IPS DF 6.9 (cell line): ENCODE results near the gene PHACTR3.

Experiments
- DNase-seq: peaks from one replicate; pipeline ENCODE4 v3.0.0-alpha.2; 2013; ENCODE audit warnings: low read depth, low spot score
- H3K27ac ChIP-seq: one replicate; pipeline ENCODE4 v1.5.1; 2013; ENCODE audit warnings: low read length, control low read depth
- H3K27me3 ChIP-seq: 2 replicates; pipeline ENCODE4 v1.6.1; 2013; ENCODE audit warnings: mild to moderate bottlenecking, low read length; ENCODE audit not compliant: control insufficient read depth, insufficient read depth
- H3K36me3 ChIP-seq: 2 replicates; pipeline ENCODE4 v1.6.1; 2013; ENCODE audit warnings: low read length; ENCODE audit not compliant: control insufficient read depth, insufficient read depth
- H3K4me1 ChIP-seq: 2 replicates; pipeline ENCODE4 v1.6.1; 2013; ENCODE audit warnings: low read length; ENCODE audit not compliant: control insufficient read depth, insufficient read depth
- H3K4me3 ChIP-seq: 2 replicates; pipeline ENCODE4 v1.5.1; 2013; ENCODE audit warnings: mild to moderate bottlenecking, low read length
- H3K9me3 ChIP-seq: 2 replicates; pipeline ENCODE4 v1.6.1; 2013; ENCODE audit warnings: low read length, inconsistent platforms; ENCODE audit not compliant: control insufficient read depth, insufficient read depth
- WGBS: extraction: QIAGEN DNeasy Blood & Tissue Kit; methylation state at CpG from one replicate; pipeline ENCODE4 v1.1.7; 2013; ENCODE audit warnings: mixed read lengths, missing lambda C conversion rate; ENCODE audit not compliant: insufficient read length, insufficient coverage; 5-methylcytosine and 5-hydroxymethylcytosine counted together

Gene PHACTR3

GRCh38 chr20:59742351-59743095 is 138.2 kb downstream of the PHACTR3 start:
- Histone ChIP-seq H3K36me3 (no peaks in the 10 kb centered on the region), H3K27me3 (no peaks in the 10 kb centered on the region), H3K27ac (no peak overlapping the region), H3K9me3 (peaks cover 41% of the 10 kb centered on the region), H3K4me3 (no peak overlapping the region), H3K4me1 (no peaks in the 10 kb centered on the region)
- no CpG with 5 or more reads among the region's 24 CpGs for WGBS
- no peak for DNase-seq

GRCh38 chr20:59743308-59743707 is 139.0 kb downstream of the PHACTR3 start:
- H3K4me3 ChIP-seq: no peak overlapping the region
- no CpG with 5 or more reads among the region's 9 CpGs for WGBS
- no peak overlapping the region for H3K27ac ChIP-seq
- H3K4me1 ChIP-seq: no peaks in the 10 kb centered on the region
- no peaks in the 10 kb centered on the region for H3K27me3 ChIP-seq
- no peaks in the 10 kb centered on the region for H3K36me3 ChIP-seq
- no peak for DNase-seq
- H3K9me3 ChIP-seq: peaks cover 40% of the 10 kb centered on the region

GRCh38 chr20:59743767-59744485 is 139.6 kb downstream of the PHACTR3 start:
- WGBS: no CpG with 5 or more reads among the region's 21 CpGs
- no peaks in the 10 kb centered on the region for H3K36me3 ChIP-seq
- H3K27me3 ChIP-seq: no peaks in the 10 kb centered on the region
- no peak overlapping the region for H3K4me3 ChIP-seq
- no peak overlapping the region for H3K27ac ChIP-seq
- peaks cover 42% of the 10 kb centered on the region for H3K9me3 ChIP-seq
- H3K4me1 ChIP-seq: no peaks in the 10 kb centered on the region
- no peak for DNase-seq

- Histone ChIP-seq H3K9me3 (peaks cover 42% of the 10 kb centered on the region), H3K36me3 (no peaks in the 10 kb centered on the region), H3K27me3 (no peaks in the 10 kb centered on the region), H3K27ac (no peak overlapping the region), H3K4me1 (no peaks in the 10 kb centered on the region; the same call in 1 of the 2 replicates), H3K4me3 (no peak overlapping the region)
- no CpG with 5 or more reads among the region's 11 CpGs for WGBS
- no peak for DNase-seq
Measured at GRCh38 chr20:59744756-59745155, 140.4 kb downstream of the PHACTR3 start.

- no peak overlapping the region for H3K4me3 ChIP-seq
- no peak for DNase-seq
- peaks cover 46% of the 10 kb centered on the region for H3K9me3 ChIP-seq
- no peaks in the 10 kb centered on the region for H3K27me3 ChIP-seq
- no CpG with 5 or more reads among the region's 9 CpGs for WGBS
- H3K27ac ChIP-seq: no peak overlapping the region
- H3K4me1 ChIP-seq: no peaks in the 10 kb centered on the region; the same call in 1 of the 2 replicates
- H3K36me3 ChIP-seq: no peaks in the 10 kb centered on the region
Measured at GRCh38 chr20:59745201-59745600, 140.9 kb downstream of the PHACTR3 start.

- no CpG with 5 or more reads among the region's 8 CpGs for WGBS
- Histone ChIP-seq H3K4me1 (no peaks in the 10 kb centered on the region; the same call in 1 of the 2 replicates), H3K36me3 (no peaks in the 10 kb centered on the region), H3K27me3 (no peaks in the 10 kb centered on the region), H3K9me3 (peaks cover 47% of the 10 kb centered on the region), H3K27ac (no peak overlapping the region), H3K4me3 (no peak overlapping the region; the same call in 1 of the 2 replicates)
- DNase-seq: no peak
Measured at GRCh38 chr20:59745716-59746115, 141.4 kb downstream of the PHACTR3 start.

GRCh38 chr20:59746155-59746554 is 141.8 kb downstream of the PHACTR3 start:
- Histone ChIP-seq H3K9me3 (peaks cover 47% of the 10 kb centered on the region), H3K27me3 (no peaks in the 10 kb centered on the region), H3K4me3 (no peak overlapping the region), H3K27ac (no peak overlapping the region), H3K4me1 (no peaks in the 10 kb centered on the region; the same call in 1 of the 2 replicates), H3K36me3 (no peaks in the 10 kb centered on the region)
- DNase-seq: no peak
- no CpG with 5 or more reads among the region's 4 CpGs for WGBS

GRCh38 chr20:59747671-59748515 is 143.6 kb downstream of the PHACTR3 start:
- H3K4me3 ChIP-seq: no peak overlapping the region
- no peaks in the 10 kb centered on the region for H3K36me3 ChIP-seq
- no peak overlapping the region for H3K27ac ChIP-seq
- no peak for DNase-seq
- no CpG with 5 or more reads among the region's 12 CpGs for WGBS
- H3K27me3 ChIP-seq: no peaks in the 10 kb centered on the region
- no peaks in the 10 kb centered on the region; the same call in 1 of the 2 replicates for H3K4me1 ChIP-seq
- H3K9me3 ChIP-seq: peaks cover 44% of the 10 kb centered on the region

GRCh38 chr20:59748619-59749191 is 144.4 kb downstream of the PHACTR3 start:
- Histone ChIP-seq H3K27me3 (no peaks in the 10 kb centered on the region), H3K4me3 (no peak overlapping the region), H3K4me1 (no peaks in the 10 kb centered on the region; the same call in 1 of the 2 replicates), H3K36me3 (no peaks in the 10 kb centered on the region), H3K27ac (no peak overlapping the region), H3K9me3 (peaks cover 43% of the 10 kb centered on the region)
- no peak for DNase-seq
- WGBS: no CpG with 5 or more reads among the region's 14 CpGs

GRCh38 chr20:59749301-59749700 is 145.0 kb downstream of the PHACTR3 start:
- H3K4me3 ChIP-seq: no peak overlapping the region
- no peaks in the 10 kb centered on the region for H3K36me3 ChIP-seq
- no peaks in the 10 kb centered on the region; the same call in 1 of the 2 replicates for H3K4me1 ChIP-seq
- peaks cover 44% of the 10 kb centered on the region for H3K9me3 ChIP-seq
- no peak for DNase-seq
- no CpG with 5 or more reads among the region's 12 CpGs for WGBS
- H3K27ac ChIP-seq: no peak overlapping the region
- H3K27me3 ChIP-seq: no peaks in the 10 kb centered on the region
